Gastrocnemius medialis (tissue), 4 donors: Measurements from ENCODE around the gene ULBP2.

Experiments used
- CTCF ChIP-seq, 5 experiments: fragments of 450-650 bp in 3 of 5; fragments of 200-600 bp in 2 of 5; sonication (generic) in 2 of 5; IDR thresholded peaks in 4 of 5; conservative IDR thresholded peaks in 1 of 5; 1 replicate in 4 of 5; 2 replicates in 1 of 5; pipeline ENCODE4 v1.5.1; 2016 to 2019; ENCODE audit warnings: antibody characterized with exemption in 5 of 5, mild to moderate bottlenecking in 3 of 5, moderate library complexity in 3 of 5
- POLR2A ChIP-seq, 2 donors: fragments of 450-650 bp; IDR thresholded peaks; one replicate each; pipeline ENCODE4 v1.6.1; 2017; ENCODE audit warnings: antibody characterized with exemption in 2 of 2, mild to moderate bottlenecking in 2 of 2, moderate library complexity in 2 of 2

DNA sequence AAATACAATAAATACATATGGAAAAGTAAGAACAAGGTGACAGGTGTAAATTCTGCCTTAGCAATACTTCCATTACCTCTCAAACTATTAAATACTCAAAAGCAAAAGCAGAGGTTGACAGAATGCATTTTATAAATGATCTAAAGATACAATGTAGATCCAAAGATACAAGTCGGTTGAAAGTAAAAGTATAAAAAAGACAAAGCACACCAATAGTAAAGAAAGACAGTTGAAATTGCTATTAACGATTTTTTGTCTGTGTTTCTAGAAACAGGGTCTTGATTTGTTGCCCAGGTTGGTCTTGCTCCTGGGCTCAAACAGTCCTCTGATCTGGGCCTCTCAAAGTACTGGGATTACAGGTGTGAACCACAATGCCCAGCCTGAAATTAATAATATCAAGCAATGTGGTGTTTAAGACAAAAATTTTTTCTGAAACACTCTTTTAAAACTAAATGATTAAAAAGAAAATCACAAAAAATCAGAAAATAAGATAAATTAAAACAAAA, 45.8 kb downstream of the ULBP2 start:
- no peak for TF ChIP-seq CTCF (IDR thresholded peaks at IDR 0.05 in 4 of 5, conservative IDR thresholded peaks at IDR 0.05 in 1 of 5)
- no peak for TF ChIP-seq POLR2A (IDR thresholded peaks at IDR 0.05)
